NOMO-1 treated with DMSO at 0.1 percent for 48 hours (cell line): ENCODE measurements around the gene DLGAP1.
A peak's percentile ranks its signal among the peaks of the same experiment; 100 is the strongest.

Experiments used
- DNase-seq: peaks from one replicate; lab custom pipeline; 2025; ENCODE audit not compliant: unreplicated experiment; lab: John Stamatoyannopoulos, UW

The DLGAP1 gene

DNA sequence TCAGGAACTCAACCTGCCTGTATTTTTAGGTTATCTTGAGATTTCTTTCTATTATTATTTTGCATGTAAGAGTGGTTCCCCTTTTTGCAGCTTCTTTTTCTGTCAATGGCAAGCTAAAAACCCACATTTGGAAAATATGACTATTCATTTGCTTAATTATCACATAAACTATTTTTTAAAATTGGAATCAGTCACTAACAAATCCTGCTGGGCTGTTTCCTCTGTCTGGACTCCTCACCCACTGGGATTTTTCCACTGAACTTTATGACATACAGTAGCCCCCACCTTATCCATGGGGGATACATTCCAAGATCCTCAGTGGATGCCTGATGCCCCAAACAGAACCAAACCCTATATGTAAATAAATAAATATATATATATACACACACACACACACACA is 447.3 kb downstream of the DLGAP1 start:
- DNase-seq: no peak

DNA sequence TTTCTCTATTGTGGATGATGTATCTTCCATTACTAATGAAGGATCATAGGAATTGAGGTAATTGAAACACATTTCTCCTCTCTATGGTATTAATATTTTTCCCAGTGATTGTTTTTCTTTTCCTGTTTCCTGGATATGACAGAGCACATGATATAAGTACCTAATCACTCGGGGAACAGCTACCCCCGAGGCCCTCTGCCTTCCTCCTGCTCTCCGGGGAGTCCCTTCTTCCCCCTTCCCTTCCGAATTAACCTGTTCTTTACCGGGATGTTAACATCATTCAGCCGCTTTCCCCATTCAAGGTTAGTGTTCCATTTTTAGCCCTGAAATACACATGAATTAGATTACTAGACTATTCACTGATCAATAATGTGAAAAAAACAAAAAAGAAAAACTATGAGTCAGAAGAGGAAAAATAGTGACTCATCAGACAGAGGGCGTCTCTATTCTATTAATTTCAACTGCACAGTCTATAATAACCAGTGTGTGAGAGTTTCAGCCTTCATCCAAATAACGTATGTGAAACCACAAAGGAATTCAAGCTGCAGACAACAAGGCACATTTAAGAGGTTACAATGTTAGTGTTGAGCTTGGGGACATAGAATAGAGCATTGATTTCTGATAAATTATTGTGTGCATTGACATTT is 450.8 kb downstream of the DLGAP1 start:
- no peak for DNase-seq

DNA sequence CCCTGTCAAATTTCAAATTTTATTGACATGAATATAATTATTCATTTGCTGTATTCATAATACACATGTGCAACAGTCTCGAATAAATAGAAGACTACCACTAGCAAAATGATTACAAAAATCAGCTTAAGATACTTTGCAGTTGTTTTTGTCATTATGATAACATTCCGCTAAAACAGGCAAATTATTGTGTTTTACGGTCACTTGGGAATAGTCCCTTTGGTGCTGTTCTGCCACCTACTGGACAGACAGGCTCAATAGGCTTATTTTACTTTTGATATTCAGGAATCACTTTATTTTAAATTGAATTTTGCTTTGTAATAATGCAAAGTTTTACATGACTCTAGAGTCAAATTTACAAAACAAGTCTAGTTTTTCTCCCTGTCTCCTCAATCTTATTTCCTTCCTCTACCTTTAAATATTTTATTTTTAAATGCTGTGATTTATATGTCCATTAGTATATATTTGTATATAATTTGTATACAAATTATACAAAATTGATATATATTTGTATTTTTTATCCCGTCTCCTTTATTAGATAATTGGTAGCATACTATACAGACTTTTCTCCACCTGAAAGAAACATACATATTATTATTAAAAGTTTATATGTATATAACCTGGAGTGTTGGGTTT is 456.3 kb downstream of the DLGAP1 start:
- DNase-seq: peak; percentile 36

DNA sequence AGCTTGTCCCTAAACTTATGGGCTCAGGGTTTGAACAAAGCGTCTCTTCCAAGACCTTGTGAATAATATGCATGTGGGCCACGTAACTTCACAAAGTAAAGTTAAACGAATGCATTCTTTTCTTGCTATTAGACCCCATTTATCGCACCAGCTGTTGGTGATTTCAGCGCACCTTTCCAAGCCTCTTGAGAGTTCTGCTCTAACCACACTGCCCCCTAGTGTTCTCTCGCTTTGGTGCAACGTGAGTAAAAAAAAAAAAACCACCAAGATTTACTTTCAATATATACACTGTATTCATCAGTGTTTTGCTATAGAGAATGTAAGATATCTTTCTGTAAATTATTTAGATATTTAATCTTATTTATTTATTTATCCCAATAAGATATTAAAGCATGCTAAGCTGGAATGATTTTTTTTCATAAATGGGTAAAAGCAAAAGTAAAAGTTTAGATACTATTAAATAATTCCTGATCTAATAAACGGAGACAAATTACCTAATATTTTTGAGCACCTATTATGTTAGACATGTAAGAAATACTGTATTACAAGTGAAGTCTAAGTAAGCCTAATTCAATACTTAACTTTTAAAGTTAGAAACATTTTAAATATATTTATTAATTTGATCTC is 459.5 kb downstream of the DLGAP1 start:
- DNase-seq: peak; percentile 67

DNA sequence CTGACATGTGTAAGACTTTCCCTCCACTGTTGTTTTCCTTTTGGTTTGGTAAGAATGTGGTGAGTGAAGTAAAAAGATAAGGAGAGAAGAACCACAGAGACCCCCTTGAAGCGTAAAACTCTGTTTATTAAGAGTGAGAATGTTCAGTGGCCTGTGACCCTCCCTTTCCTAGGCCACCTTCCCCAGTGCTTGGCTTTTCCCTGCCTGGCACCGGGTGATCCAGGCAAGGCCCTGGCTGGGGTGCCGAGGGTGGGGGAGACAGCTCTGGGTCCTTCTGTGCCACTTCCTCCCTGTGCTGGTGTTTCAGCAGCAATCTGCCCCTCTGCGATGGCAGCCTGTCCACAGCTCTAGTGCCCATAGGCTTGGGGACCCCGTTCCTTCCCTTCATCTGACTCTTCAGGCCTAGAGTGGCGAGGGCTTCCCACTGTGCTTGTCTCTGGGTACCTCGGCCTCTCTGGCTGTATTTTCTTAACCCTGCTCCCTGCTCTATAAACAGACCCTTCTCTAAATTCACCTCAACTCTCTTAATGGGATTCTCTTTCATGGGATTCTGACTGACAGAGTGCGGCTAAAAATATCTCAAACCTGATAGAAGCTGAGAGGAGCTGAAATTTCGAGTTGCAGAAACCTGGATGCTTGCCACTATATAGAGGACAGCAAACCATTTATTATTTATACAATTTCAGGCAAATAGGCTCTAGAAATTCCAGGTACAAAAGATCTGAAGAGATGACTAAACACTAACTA is 461.0 kb downstream of the DLGAP1 start:
- no peak for DNase-seq

DNA sequence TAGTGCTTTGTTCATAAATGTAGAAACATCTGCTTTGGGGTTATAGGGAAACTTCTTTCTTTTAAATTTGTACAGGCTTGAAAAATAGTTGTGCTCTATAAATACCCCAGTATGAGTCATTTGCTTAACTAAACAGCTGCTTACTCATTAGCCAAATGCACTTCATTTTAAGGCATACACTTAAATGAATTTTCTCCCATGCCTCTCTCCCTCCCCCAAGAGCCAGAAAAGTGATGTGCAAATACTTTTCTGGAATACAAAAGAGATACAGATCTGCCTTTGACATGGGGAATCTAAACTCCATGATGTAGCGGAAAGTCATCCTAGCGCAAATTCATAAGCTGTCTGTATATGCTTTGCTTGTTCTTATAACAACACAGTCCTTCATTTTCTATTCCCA is 469.4 kb downstream of the DLGAP1 start:
- DNase-seq: no peak

DNA sequence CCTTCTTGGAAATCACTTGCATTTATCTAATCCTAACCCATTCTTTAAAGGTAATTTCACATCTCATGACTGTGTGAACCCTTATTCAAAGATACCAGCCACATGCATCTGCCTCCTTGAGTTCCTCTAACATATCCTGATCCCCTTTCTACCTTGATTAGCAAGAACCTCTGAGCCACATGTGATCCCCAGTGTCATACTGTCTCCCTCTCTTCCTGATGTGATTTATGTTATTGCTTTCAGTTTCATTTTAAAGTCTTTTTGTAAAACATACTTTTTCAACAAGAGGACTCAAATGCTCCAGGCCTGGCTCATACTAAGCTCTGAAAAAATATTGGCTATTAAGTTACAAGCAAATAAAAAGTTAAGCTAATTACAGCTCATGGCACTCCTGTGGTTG is 470.1 kb downstream of the DLGAP1 start:
- DNase-seq: no peak

DNA sequence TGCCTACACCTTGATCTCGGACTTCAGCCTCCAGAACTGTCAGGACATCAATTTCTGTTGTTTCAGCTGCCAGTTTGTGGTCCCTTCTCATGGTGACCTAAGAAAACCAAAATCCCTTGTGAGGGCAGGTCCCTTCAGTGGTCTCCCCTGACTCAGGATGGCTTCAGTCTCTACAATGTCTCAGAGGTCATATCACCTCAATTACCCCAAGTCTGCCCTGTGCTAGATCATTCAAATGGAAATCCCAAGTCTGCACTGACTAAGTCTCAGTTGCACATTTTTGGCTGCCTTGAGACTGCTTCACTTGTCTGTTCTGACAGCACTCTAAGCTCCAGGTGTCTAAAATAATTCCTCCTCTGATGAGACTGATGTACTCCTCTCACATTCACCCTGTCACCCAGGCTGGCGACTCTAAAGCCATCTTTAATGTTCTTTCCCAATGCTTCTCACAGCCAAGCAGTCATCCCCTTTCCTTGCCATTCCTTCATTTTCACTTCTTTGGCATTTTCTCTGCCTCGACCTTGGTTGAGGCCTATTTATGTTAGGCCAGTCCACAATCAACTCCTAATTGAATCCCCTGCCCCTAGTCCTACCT is 470.8 kb downstream of the DLGAP1 start:
- no peak for DNase-seq

DNA sequence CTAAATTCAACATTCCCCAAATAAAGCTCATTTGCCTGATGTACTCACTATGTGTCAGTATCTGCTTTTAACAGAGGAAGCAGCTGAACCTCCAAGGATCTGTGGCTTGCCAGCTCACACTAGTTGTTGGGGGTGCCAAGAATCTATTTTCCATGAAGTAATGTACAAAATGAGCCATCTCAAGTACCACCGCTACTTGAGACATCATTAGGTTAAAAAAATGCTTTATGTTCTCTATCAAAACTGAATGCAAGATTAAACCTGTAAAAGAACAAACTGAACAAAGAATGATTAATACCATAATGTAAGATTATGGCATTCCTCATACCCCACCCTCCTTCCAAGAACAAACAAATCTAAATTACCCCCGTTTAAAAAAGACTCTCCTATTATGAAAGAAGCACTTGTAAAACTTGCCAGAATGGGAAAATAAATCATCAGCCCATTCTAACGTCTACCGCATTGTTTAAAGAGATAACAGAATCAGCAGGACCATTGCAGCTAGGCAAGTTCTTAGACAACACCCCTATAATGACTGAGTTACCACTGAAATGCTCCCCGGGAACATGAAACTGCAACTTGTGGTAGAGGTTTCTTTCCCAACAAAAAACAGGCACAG is 471.6 kb downstream of the DLGAP1 start:
- DNase-seq: no peak

DNA sequence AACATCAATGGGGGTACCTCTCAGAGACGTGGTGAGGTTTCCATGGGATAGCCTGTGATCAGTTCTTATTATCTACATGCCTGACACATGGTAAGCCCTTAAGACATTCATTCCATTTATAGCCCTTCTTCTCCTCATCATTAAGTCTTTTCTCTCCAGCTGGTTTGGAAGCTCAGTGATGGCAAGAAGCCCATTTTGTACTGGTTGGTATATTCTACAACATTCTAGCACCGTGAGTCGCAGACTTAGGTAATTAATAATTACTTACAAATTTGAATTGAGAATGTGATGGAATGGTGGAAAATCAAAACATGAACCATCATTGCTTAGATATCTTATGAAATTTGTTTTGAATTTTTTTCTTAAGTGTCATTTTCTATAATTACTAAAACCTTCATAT is 472.6 kb downstream of the DLGAP1 start:
- DNase-seq: no peak

DNA sequence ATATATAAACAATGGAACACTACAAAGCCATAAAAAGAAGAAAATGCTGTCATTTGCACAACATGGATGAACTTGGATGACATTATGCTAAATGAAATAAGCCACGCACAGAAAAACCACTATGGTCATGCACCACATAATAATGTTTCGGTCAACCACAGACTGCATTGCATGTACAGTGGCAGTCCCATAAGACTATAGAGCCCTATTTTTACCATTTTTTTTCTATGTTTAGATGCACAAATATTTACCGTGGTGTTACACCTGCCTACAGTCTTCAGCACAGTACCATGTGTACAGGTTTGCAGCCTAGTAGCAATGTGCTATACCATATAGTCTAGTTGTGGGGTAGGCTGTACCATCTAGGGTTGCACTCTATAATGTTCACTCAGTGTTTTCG is 476.1 kb downstream of the DLGAP1 start:
- no peak for DNase-seq

DNA sequence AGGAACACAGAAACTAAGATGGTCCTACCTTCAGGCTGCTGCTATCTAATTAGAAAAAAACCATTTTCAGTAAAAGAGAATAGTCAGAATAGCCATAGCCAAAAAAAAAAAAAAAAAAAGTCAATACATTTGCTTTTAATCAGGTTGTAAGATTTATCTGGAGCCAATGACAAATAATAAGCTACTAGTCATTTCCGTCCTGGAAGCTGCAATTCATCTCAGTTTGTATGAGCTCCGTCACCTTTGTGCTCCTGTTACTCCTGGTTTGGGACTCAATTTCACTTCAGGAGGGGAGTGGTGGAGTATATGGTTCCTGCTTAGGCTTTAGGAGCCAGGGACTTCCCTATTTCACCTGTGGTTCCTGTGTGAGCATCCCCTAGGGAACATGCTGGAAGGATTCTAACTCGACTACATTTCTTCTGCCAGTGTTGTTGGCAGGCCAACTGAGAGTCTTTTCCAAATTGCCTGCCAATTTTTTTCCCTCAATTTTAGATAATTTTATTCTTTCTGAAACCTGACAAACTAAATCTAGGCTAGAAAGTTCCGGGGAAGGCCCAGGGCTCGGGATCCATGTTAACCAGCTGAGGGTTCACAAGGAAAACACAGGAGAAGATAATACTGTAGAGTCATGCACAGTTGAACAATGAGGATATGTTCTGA is 481.8 kb downstream of the DLGAP1 start:
- DNase-seq: no peak

DNA sequence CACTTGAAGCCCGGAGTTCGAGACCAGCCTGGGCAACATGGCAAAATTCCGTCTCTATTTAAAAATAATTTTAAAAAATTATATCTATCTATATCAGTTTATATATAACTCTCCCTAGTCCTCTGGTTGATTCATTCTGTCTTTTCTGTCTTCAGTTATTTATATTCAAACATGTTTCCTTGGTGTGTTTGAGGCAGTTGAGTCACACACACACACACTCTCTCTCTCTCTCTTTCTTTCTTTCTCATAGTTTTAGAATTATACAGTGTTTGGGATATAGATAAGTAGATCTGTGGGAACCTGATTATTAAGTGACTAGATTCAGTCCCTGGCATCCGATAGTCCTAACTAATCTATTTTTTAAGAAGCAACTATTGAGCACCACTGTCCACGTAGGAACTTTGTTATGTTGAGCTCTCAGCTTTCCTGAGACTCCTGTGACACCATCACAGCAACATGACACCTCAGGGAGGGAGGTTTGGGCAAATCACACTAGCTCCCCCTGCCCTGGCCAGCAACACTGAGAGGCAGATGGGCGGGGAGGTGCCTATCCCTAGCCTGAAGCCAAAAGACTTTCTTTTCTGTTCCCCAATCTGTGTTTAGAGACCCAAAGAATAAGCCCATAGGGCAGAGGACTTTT is 482.7 kb downstream of the DLGAP1 start:
- DNase-seq: no peak

DNA sequence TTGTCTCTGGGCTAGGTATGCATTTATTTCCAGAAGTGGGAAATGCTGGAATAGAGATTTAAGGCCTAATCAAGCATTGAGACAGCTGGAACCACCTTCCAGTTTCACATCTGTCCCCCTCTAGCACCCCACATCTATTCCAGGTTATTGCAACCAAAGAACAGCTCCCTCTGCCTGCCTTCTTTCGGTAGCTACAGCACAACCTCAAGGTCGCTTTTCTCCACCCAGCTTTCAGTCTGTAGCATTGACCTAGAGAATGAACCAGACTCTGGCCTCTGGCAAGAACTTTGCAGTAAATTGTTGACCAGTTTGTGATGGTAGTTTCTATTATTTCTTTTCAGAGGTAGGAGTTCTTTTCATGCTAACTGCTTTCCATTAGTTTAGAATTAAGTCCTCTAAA is 484.2 kb downstream of the DLGAP1 start:
- DNase-seq: no peak

DNA sequence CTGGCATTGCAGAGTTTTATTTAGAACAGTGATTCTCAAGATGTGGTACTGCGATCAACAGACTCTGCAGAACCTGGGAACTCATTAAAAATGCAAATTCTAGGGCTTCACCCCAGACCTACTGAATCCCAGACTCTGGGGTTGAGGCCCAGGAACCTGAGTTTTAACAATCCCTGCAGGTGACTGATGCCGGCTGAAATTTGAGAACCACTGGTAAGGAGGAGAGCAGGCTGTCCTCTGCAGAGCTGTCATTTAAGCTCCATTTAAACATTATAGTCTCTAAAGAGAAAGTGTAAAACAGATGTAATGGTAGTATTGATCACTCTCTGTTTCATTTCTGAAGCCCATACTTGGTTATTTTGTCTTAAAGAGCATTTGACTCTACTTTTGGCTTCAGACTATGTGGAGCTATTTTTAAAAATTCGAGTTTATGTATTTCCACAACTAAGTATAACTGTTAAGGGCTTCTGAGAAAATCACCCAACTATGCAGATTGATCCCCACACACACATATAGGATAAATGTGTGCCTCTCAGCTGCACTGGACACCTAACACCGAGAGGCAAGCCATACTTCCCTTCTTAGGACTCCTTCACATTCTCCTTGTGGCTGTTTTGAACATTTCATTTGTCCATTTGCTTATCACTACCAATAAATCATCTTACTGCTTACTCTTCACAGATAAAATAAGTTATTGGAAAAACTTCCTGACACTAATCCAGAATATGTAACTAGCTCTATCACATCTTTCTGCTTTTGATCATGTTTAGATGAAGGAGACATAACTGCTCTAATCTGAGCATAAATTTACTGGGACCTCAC is 487.5 kb downstream of the DLGAP1 start:
- DNase-seq: no peak

DNA sequence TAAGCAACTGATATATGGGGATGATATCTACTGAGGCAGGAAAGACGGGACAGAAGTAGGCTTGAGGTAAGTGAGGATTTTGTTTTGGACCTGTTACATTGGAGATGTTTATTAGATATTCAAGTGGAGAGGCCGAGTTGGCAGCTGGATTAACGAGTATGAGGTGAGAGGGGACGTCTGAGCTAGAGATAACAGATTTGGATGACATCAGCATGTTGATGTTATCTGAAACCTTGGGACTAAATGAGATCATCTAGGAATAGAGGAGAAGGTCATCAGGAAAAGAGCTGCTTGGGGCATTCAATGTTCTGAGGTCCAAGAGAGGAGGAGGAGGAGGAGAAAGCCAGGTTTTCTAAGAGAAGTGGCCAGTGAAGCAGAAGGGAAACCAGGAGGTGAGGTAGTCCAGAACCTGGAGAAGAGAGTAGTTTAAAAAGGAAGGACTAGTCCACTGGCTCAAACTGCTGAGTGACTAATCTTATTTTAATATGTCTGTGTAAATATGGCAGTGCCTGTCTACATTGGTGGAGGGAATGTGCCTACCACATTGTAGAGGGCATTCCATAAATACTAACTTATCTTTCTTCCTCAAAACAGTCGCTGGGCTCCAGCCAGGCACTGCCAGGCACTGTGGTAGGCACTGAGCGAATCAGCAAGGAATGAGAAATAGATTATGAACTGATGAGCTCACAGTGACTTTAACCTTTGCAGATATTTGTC is 488.3 kb downstream of the DLGAP1 start:
- no peak for DNase-seq

DNA sequence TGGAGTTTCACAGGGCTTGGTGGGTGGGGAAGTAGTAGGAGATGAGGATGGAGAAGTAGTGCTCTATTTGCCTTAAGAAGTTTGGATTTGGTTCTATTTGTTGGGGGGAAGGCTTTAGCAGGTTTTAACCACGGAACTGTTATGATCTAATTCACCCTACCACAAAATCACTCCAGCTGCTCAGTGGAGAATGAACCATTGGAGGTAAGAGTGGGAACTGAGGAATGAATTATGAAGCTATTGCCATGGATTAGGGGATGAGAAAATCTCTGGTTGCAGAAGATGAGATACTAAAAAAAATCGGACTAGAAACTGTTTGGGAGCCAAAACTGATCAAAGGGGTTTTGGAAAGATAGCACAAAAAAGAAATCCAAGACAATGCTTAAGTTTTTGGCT is 488.9 kb downstream of the DLGAP1 start:
- DNase-seq: no peak

DNA sequence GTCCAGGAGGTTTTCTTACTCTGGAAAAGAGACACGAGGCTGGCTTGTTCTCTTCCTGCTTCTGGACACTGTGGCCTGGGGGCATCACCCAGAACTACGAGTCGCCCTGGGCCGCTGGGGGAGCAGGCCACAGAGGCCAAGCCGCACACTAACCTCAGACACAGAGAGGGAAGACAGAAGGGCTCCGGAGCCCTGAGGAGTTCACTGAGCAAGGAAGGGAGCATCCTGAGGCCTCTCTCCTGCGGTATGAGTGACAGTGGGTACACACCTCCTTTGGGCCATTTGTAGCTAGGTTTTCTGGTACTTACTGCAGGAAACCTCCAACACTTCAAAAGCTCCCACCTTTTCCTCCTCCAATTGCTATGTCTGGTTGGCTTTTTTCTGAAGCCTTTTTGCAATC is 494.1 kb downstream of the DLGAP1 start:
- no peak for DNase-seq

DNA sequence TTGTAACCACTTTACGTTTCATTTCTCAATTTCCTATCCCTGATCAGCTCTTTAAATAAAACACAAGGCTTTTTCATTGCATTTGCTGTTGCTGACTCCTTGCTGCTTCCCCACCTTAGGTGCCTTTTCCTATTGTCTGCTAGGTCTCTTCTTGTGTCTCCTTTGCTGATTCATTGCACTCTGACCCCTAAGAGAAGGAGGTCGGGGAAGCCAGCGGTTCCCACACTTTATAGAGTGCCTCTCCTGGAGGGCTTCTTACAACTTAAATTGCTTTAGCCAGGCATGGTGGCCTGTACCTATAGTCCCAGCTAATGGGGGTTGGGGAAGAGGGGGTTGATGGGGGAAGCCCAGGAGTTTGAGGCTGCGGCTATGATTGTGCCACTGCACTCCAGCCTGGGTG is 495.0 kb downstream of the DLGAP1 start:
- no peak for DNase-seq
